Vagina (tissue), 2 donors: ENCODE measurements around the gene COL5A3. TPM values are rescaled to one million over a fixed set of nuclear protein-coding genes. Genes with fewer than 3 reads are reported as not detected.

Experiments used
- DNase-seq, 2 donors: peaks; one replicate each; pipeline ENCODE4 v3.0.0-alpha.2; 2017; ENCODE audit errors: extremely low spot score in 2 of 2
- H3K27ac ChIP-seq: fragments of 200-600 bp; sonication (generic); one replicate; pipeline ENCODE4 v1.5.1; 2019
- H3K27me3 ChIP-seq: fragments of 200-600 bp; sonication (generic); one replicate; pipeline ENCODE4 v1.5.1; 2019
- H3K36me3 ChIP-seq, 2 donors: fragments of 200-600 bp; sonication (generic); one replicate each; pipeline ENCODE4 v1.5.1; 2017 to 2019
- H3K4me1 ChIP-seq: fragments of 200-600 bp; sonication (generic); one replicate; pipeline ENCODE4 v1.5.1; 2019
- H3K4me3 ChIP-seq, 2 donors: fragments of 200-600 bp; sonication (generic); 1 replicate in 1 of 2; 2 replicates in 1 of 2; pipeline ENCODE4 v1.5.1; 2016 to 2019
- H3K9me3 ChIP-seq: fragments of 200-600 bp; sonication (generic); one replicate; pipeline ENCODE4 v1.5.1; 2019
- CTCF ChIP-seq, 3 experiments: fragments of 450-650 bp in 2 of 3; fragments of 200-600 bp in 1 of 3; sonication (generic) in 1 of 3; IDR thresholded peaks; one replicate each; pipeline ENCODE4 v1.5.1; 2017 to 2019; ENCODE audit warnings: antibody characterized with exemption in 3 of 3, mild to moderate bottlenecking in 2 of 3, moderate library complexity in 2 of 3
- POLR2A ChIP-seq, 2 donors: fragments of 450-650 bp; IDR thresholded peaks; one replicate each; pipeline ENCODE4 v1.6.1; 2017; ENCODE audit warnings: antibody characterized with exemption in 2 of 2, mild to moderate bottlenecking in 2 of 2, moderate library complexity in 2 of 2
- POLR2AphosphoS5 ChIP-seq, 2 donors: sonication (generic); formaldehyde crosslinking; IDR thresholded peaks; one replicate each; pipeline ENCODE4 v1.9.0; 2017; ENCODE audit warnings: antibody characterized with exemption in 2 of 2, mild to moderate bottlenecking in 2 of 2, low read depth in 1 of 2; ENCODE audit not compliant: insufficient read depth in 1 of 2
- intact Hi-C: fragments of 100-400 bp; cut with DNase I; formaldehyde crosslinking; loops from one replicate; pipeline ENCODE4 v1.15.1; 2023
- total RNA-seq: library from RNA; depleted of rRNA; stranded (reverse); fragments of >200 nt; gene quantifications from one replicate; pipeline ENCODE4 v1.2.3, GENCODE V29; 2016

Gene COL5A3
- total RNA-seq, 1 donor from 2014 or later = 13.3 TPM

DNA sequence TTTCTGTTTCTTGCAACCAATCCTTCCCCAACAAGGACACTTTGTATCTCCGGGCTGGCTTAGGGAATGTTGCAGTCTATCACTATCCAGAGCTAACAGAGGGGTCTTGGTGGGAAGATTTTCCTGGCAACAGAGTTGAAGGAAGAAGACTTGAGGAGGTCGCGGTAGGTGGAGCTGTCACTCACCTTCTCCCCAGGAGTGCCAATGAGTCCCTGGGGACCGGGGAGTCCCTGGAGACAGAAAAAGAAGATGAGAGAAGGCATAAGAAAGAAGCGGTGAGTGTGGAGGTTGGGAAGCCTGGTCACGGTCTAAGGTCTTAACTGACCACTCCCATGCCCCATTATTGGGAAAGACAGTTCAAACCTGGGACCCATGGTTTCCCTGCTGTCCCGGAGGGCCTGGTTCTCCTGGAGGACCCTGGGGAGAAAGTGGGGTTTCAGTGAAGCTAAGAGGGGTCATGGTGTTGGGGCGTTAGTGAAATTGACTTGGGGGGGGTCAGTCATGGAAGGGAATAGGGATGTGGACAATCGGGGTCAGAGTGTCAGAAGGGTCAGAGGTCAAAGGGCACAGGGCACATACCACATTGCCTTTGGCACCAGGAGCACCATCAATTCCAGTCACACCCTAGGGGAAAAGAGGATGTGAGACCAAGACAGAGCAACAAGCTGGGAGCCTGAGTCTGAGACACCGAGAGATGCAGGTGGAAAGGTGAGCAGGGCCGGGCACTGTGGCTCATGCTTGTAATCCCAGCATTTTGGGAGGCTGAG, 18.7 kb downstream of the COL5A3 start:
- H3K9me3 ChIP-seq = no peaks in the 10 kb centered on the region
- intact Hi-C loops = loop anchor here (10.0 kb wide), 1 partner anchor 57 kb away; the partner anchor contains the start of gene OLFM2
- no peak overlapping the region for H3K27ac ChIP-seq
- TF ChIP-seq POLR2A (IDR thresholded peaks at IDR 0.05) (no peak), POLR2AphosphoS5 (IDR thresholded peaks at IDR 0.05; ENCODE audit: insufficient read depth in 1 of 2, low read depth in 1 of 2) (no peak), CTCF (IDR thresholded peaks at IDR 0.05) (no peak)
- H3K4me3 ChIP-seq = no peak overlapping the region
- no peak for DNase-seq
- H3K4me1 ChIP-seq = peaks cover 13% of the 10 kb centered on the region
- no peaks in the 10 kb centered on the region for H3K27me3 ChIP-seq
- peaks cover 0 to 5% of the 10 kb centered on the region in 2 donors for H3K36me3 ChIP-seq

DNA sequence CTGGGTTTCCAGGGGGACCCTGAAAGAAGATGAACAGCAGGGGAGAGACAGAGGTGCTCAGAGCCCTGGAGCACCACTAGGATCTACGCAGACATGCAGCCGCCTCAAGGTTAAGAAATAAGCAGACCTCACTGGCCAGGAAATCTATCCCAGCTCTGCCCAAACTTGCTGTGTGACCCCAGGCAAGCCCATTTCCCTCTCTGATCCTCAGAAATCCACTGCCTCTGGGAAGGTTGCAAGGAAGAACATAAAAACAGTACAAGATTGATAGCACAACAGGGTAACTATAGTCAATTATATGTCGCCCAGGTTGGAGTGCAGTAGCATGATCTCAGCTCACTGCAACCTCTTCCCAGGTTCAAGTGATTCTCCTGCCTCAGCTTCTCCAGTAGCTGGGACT, 20.8 kb downstream of the COL5A3 start:
- Histone ChIP-seq H3K4me1 (peaks cover 19% of the 10 kb centered on the region), H3K9me3 (no peaks in the 10 kb centered on the region), H3K36me3 (no peaks in the 10 kb centered on the region), H3K27ac (no peak overlapping the region), H3K4me3 (no peak overlapping the region), H3K27me3 (no peaks in the 10 kb centered on the region)
- TF ChIP-seq CTCF (IDR thresholded peaks at IDR 0.05) = no peak
- TF ChIP-seq POLR2A (IDR thresholded peaks at IDR 0.05) = no peak
- no peak for TF ChIP-seq POLR2AphosphoS5 (IDR thresholded peaks at IDR 0.05; ENCODE audit: insufficient read depth in 1 of 2, low read depth in 1 of 2)
- DNase-seq = no peak
- intact Hi-C loops = no loop called here

DNA sequence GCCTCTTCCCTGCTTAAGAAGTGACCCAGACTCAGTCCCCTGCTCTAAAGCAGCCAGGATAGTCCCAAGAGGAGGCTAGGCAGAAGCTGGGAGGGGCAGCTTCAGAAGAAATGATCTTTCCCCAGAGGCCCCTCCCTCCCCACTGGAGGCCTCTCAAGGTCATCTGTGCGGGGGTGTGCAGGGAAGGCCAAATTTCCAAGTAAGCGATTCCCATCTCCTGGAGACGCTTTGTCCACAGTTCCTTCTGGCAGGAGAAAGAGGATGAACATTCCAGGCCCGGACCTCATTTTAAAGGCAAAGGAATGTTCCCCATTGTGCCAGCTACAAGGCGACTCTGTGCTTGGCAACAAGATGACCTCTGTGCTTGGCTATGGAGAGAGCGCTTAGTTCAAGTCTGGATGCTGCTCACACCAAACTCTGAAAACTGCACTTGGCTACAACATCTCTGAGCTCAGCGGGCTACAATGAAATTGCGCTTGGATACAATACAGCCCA, 23.5 kb downstream of the COL5A3 start:
- peaks cover 19% of the 10 kb centered on the region for H3K4me1 ChIP-seq
- TF ChIP-seq POLR2AphosphoS5 (IDR thresholded peaks at IDR 0.05; ENCODE audit: insufficient read depth in 1 of 2, low read depth in 1 of 2) = peak in 1 of 2 donors; percentile 20
- TF ChIP-seq POLR2A (IDR thresholded peaks at IDR 0.05) = no peak
- peaks cover 0 to 4% of the 10 kb centered on the region in 2 donors for H3K36me3 ChIP-seq
- no peak for DNase-seq
- intact Hi-C loops = no loop called here
- H3K27me3 ChIP-seq = no peaks in the 10 kb centered on the region
- H3K27ac ChIP-seq = peak overlapping the region; percentile 60
- H3K4me3 ChIP-seq = no peak overlapping the region
- no peaks in the 10 kb centered on the region for H3K9me3 ChIP-seq

DNA sequence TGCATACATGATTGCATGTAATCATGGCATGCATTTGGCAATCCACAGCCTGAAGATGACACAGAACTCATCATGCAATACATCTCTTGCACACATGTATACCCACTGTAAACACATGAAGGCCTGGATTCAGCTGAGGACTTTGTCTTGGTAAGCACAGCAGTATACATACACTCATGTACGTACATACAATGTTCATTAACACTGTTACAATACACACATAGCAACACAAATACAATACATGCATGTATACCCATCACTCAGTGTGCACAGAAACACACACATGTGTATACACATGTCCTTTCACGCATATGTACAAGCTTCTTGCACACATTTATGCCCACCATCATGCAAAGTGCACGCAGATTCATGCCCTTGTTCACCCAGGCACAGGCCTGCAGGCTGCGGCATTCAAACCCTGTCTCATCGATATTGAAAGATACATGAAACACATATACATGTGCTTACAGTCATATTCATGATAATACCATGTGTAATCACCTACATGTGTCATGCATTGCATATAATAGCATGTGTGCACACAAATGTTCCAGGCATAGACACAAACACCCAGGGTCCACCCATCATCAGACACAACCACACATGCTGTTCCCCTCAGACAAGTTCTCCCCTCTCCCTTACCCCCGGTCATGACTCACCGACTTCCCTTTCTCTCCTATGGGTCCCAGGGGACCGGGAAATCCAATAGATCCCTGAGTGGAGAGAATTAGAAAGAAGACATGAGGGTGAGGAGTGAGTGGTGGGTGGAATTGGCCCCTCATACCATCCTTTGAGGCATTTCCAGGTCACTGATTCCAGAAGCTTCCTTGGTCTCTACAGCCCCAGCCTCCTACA, 28.7 kb downstream of the COL5A3 start:
- H3K9me3 ChIP-seq = no peaks in the 10 kb centered on the region

More for the DNA sequence above, 28.7 kb downstream of the COL5A3 start:
- no peak for TF ChIP-seq POLR2A (IDR thresholded peaks at IDR 0.05)
- TF ChIP-seq CTCF (IDR thresholded peaks at IDR 0.05) = no peak
- TF ChIP-seq POLR2AphosphoS5 (IDR thresholded peaks at IDR 0.05; ENCODE audit: insufficient read depth in 1 of 2, low read depth in 1 of 2) = no peak
- Histone ChIP-seq H3K27me3 (no peaks in the 10 kb centered on the region), H3K27ac (no peak overlapping the region), H3K4me1 (peaks cover 7% of the 10 kb centered on the region), H3K36me3 (peaks cover 0 to 16% of the 10 kb centered on the region in 2 donors), H3K4me3 (no peak overlapping the region)
- intact Hi-C loops = no loop called here
- DNase-seq = no peak
